IMR-90 (cell line): ENCODE measurements around the gene CD36. TPM values are rescaled to one million over a fixed set of nuclear protein-coding genes. Genes with fewer than 3 reads are reported as not detected.
A peak's percentile ranks its signal among the peaks of the same experiment; 100 is the strongest.

Experiments used
- ATAC-seq: fragments of 200-7000 bp; cut with Tn5 transposase; 2 replicates; pipeline ENCODE4 v1.9.1; 2020; ENCODE audit warnings: low read depth, mild to moderate bottlenecking, moderate library complexity
- BruUV-seq: library from RNA; stranded (reverse); fragments of 400-500 nt; replicated peaks from 2 replicates; lab custom pipeline; 2021; lab: Mats Ljungman, UMichigan
- CTCF ChIA-PET: fragments of 300-600 bp; formaldehyde crosslinking; extraction: SDS; loops from one replicate; lab custom pipeline; 2021; ENCODE audit warnings: antibody characterized with exemption; lab: Yijun Ruan, JAX
- POLR2A ChIA-PET: fragments of 300-600 bp; sonication (Branson Sonifier 250); formaldehyde crosslinking; loops from one replicate; lab custom pipeline; 2022; ENCODE audit warnings: antibody characterized with exemption; ENCODE audit not compliant: unreplicated experiment; lab: Charles Lee
- DNase-seq: peaks from one replicate; pipeline ENCODE4 v3.0.0; 2013
- H2AFZ ChIP-seq: replicated peaks from 2 replicates; pipeline ENCODE3; 2013; ENCODE audit warnings: low read length, mild to moderate bottlenecking; ENCODE audit not compliant: poor library complexity
- H2AK5ac ChIP-seq: 2 replicates; pipeline ENCODE4 v1.6.1; 2013; ENCODE audit warnings: low read depth, low read length, inconsistent platforms
- H2AK9ac ChIP-seq: replicated peaks from 2 replicates; pipeline ENCODE3; 2013; ENCODE audit warnings: mild to moderate bottlenecking, low read depth, low read length, moderate library complexity; ENCODE audit not compliant: poor library complexity
- H2BK120ac ChIP-seq: 2 replicates; pipeline ENCODE4 v1.6.1; 2013; ENCODE audit warnings: low read depth, low read length, inconsistent platforms
- H2BK15ac ChIP-seq: 3 replicates; pipeline ENCODE4 v1.6.1; 2013; ENCODE audit warnings: low read depth, low read length, inconsistent platforms
- H2BK20ac ChIP-seq: 2 replicates; pipeline ENCODE4 v1.6.1; 2013; ENCODE audit warnings: low read depth, mild to moderate bottlenecking, inconsistent platforms, low read length, moderate library complexity
- H2BK5ac ChIP-seq: 2 replicates; pipeline ENCODE4 v1.6.1; 2013; ENCODE audit warnings: mild to moderate bottlenecking, low read depth, low read length, inconsistent platforms; ENCODE audit not compliant: poor library complexity, severe bottlenecking
- H3K14ac ChIP-seq: replicated peaks from 2 replicates; pipeline ENCODE4 v1.6.1; 2013; ENCODE audit warnings: low read depth, low read length, inconsistent platforms
- H3K18ac ChIP-seq: 2 replicates; pipeline ENCODE4 v1.6.1; 2013; ENCODE audit warnings: low read depth, low read length, control low read depth
- H3K23ac ChIP-seq: 2 replicates; pipeline ENCODE4 v1.6.1; 2013; ENCODE audit warnings: low read depth, low read length, inconsistent platforms
- H3K27ac ChIP-seq: 2 replicates; pipeline ENCODE4 v1.5.1; 2013; ENCODE audit warnings: mild to moderate bottlenecking, control low read depth, low read length; ENCODE audit not compliant: insufficient read depth
- H3K27me3 ChIP-seq: 2 replicates; pipeline ENCODE4 v1.6.1; 2013; ENCODE audit warnings: low read length; ENCODE audit not compliant: control insufficient read depth, insufficient read depth
- H3K36me3 ChIP-seq: 2 replicates; pipeline ENCODE4 v1.6.1; 2013; ENCODE audit warnings: low read length, mixed read lengths; ENCODE audit not compliant: control insufficient read depth, insufficient read depth
- H3K4ac ChIP-seq: 2 replicates; pipeline ENCODE4 v1.6.1; 2013; ENCODE audit warnings: low read depth, low read length, inconsistent platforms
- H3K4me1 ChIP-seq: 2 replicates; pipeline ENCODE4 v1.6.1; 2013; ENCODE audit warnings: low read length, mixed read lengths; ENCODE audit not compliant: control insufficient read depth, insufficient read depth
- H3K4me2 ChIP-seq: 2 replicates; pipeline ENCODE4 v1.6.1; 2013; ENCODE audit warnings: low read depth, mild to moderate bottlenecking, control low read depth, low read length, moderate library complexity
- H3K4me3 ChIP-seq: 2 replicates; pipeline ENCODE4 v1.5.1; 2013; ENCODE audit warnings: low read depth, mild to moderate bottlenecking, control low read depth, low read length, moderate library complexity; ENCODE audit not compliant: insufficient read depth
- H3K56ac ChIP-seq: 2 replicates; pipeline ENCODE4 v1.6.1; 2013; ENCODE audit warnings: low read length, inconsistent platforms; ENCODE audit not compliant: insufficient read depth; ENCODE audit errors: extremely low read depth
- H3K79me1 ChIP-seq, 2 experiments: 2 replicates each; pipeline ENCODE4 v1.6.1; 2013; ENCODE audit warnings: low read length in 2 of 2, inconsistent platforms in 1 of 2, low read depth in 1 of 2
- H3K9ac ChIP-seq: 2 replicates; pipeline ENCODE4 v1.6.1; 2013; ENCODE audit warnings: low read depth, low read length, control low read depth
- H3K9me1 ChIP-seq: 2 replicates; pipeline ENCODE4 v1.6.1; 2013; ENCODE audit warnings: low read length, inconsistent platforms; ENCODE audit not compliant: insufficient read depth
- H3K9me3 ChIP-seq: 2 replicates; pipeline ENCODE4 v1.6.1; 2013; ENCODE audit warnings: low read length; ENCODE audit not compliant: control insufficient read depth, insufficient read depth
- H4K20me1 ChIP-seq: 2 replicates; pipeline ENCODE4 v1.6.1; 2013; ENCODE audit warnings: low read length, inconsistent platforms; ENCODE audit not compliant: insufficient read depth
- H4K5ac ChIP-seq: 2 replicates; pipeline ENCODE4 v1.6.1; 2013; ENCODE audit warnings: mild to moderate bottlenecking, low read depth, low read length, control low read depth
- H4K8ac ChIP-seq, 2 experiments: 2 replicates each; pipeline ENCODE4 v1.6.1; 2013; ENCODE audit warnings: low read depth in 2 of 2, low read length in 2 of 2, control low read depth in 1 of 2, inconsistent platforms in 1 of 2
- H4K91ac ChIP-seq: 2 replicates; pipeline ENCODE4 v1.6.1; 2013; ENCODE audit warnings: low read depth, low read length, inconsistent platforms; ENCODE audit not compliant: insufficient read depth
- CHD1 ChIP-seq: IDR thresholded peaks from 2 replicates; pipeline ENCODE4 v1.6.1; 2012; ENCODE audit warnings: low read depth, low read length, improper control_type of control experiment
- FOS ChIP-seq: fragments of 150-350 bp; IDR thresholded peaks from 2 replicates; pipeline ENCODE4 v1.6.1; 2016; ENCODE audit warnings: low read depth, low read length
- MAZ ChIP-seq: IDR thresholded peaks from 2 replicates; pipeline ENCODE4 v1.6.1; 2012; ENCODE audit warnings: low read depth, mild to moderate bottlenecking, low read length, improper control_type of control experiment, moderate library complexity, borderline replicate concordance
- MXI1 ChIP-seq: IDR thresholded peaks from 2 replicates; pipeline ENCODE4 v1.6.1; 2012; ENCODE audit warnings: low read depth, mild to moderate bottlenecking, low read length, moderate library complexity, borderline replicate concordance
- NFE2L2 ChIP-seq: fragments of 150-350 bp; IDR thresholded peaks from 2 replicates; pipeline ENCODE4 v1.6.1; 2016; ENCODE audit warnings: low read depth, mild to moderate bottlenecking, low read length
- POLR2A ChIP-seq: IDR thresholded peaks from 2 replicates; pipeline ENCODE4 v1.6.1; 2012; ENCODE audit warnings: mild to moderate bottlenecking, low read depth, low read length
- RAD21 ChIP-seq: IDR thresholded peaks from 2 replicates; pipeline ENCODE4 v1.6.1; 2012; ENCODE audit warnings: low read length, improper control_type of control experiment
- RCOR1 ChIP-seq: IDR thresholded peaks from 2 replicates; pipeline ENCODE4 v1.6.1; 2012; ENCODE audit warnings: mild to moderate bottlenecking, low read length, improper control_type of control experiment; ENCODE audit not compliant: insufficient replicate concordance
- dilution Hi-C: fragments of 300-500 bp; cut with HindIII; formaldehyde crosslinking; loops from one replicate; pipeline ENCODE4 v1.14.3; 2018; ENCODE audit warnings: low sequenced_read_pairs; ENCODE audit not compliant: unreplicated experiment
- in situ Hi-C: fragments of 300-500 bp; cut with MboI; formaldehyde crosslinking; loops from 3 replicates; pipeline ENCODE4 v1.14.3; 2019; ENCODE audit warnings: low sequenced_read_pairs, inconsistent platforms, mixed read lengths
- intact Hi-C: fragments of 100-400 bp; cut with micrococcal nuclease; formaldehyde crosslinking; loops from 2 replicates; pipeline ENCODE4 v1.10.0; 2022
- polyA plus RNA-seq, 3 experiments: library from polyadenylated mRNA; depleted of rRNA; stranded (reverse); fragments of >200 nt; gene quantifications; 2 replicates each; pipeline ENCODE4 v1.2.3, GENCODE V29; 2012; ENCODE audit warnings: low replicate concordance in 1 of 3
- total RNA-seq: library from RNA; depleted of rRNA; stranded (reverse); fragments of >200 nt; gene quantifications from 2 replicates; pipeline ENCODE4 v1.2.3, GENCODE V29; 2012
- TF ChIP-seq, protein P1 (sequence below): fragments of 150-350 bp; IDR thresholded peaks from 2 replicates; pipeline ENCODE4 v1.6.1; 2016; ENCODE audit warnings: low read depth, mild to moderate bottlenecking, low read length, moderate library complexity, borderline replicate concordance

CD36 gene
- total and polyA plus RNA-seq, 2 of the 4 experiments (the other 2 are of a cell fraction), result 0.19 to 0.54 TPM

DNA sequence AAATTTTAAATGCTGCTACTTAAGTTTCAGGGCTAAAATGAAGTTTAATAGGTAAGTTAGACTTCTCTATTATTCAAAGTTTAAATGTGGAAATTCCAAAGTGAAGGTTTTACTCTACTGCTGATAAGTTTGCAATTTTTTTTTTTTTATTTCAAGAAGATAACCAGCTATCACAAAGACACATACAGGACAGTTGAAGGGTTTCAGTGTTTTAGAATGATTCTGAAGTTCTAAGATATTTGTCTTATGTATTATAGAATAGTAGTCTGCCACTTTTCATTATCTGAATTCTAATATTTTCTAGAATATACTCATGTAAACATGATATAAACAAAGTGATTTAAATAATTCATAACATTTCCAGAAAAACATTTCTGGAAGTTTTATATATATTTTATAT is 7.0 kb upstream of the CD36 start:
- no peaks in the 10 kb centered on the region for H3K36me3 ChIP-seq
- in situ Hi-C loops, result no loop called here
- peak overlapping the region; percentile 5; the same call in 1 of the 2 replicates for H3K4ac ChIP-seq
- no peak overlapping the region for H2AK5ac ChIP-seq
- peaks cover 15% of the 10 kb centered on the region for H3K4me1 ChIP-seq
- H3K14ac ChIP-seq, result no peak overlapping the region
- H3K4me3 ChIP-seq, result no peak overlapping the region
- H4K20me1 ChIP-seq, result no peaks in the 10 kb centered on the region
- 0 out of 4 replicates have a peak overlapping the region, but pooled peaks of 1 of the 2 experiments have one; percentile 47 for H4K8ac ChIP-seq
- H3K4me2 ChIP-seq, result no peak overlapping the region
- no peak overlapping the region for H2AFZ ChIP-seq
- H3K9me3 ChIP-seq, result no peaks in the 10 kb centered on the region
- peak overlapping the region; percentile 91; the same call in 1 of the 2 replicates for H3K18ac ChIP-seq
- H2BK5ac ChIP-seq, result peak overlapping the region; percentile 20
- 0 out of 2 replicates have a peak overlapping the region, but pooled peaks have one; percentile 4 for H2BK120ac ChIP-seq
- CTCF ChIA-PET, result no interaction called here
- H3K27me3 ChIP-seq, result no peaks in the 10 kb centered on the region
- H2AK9ac ChIP-seq, result no peak overlapping the region
- TF ChIP-seq RCOR1, result no peak
- TF ChIP-seq MXI1, result no peak
- no peak for TF ChIP-seq RAD21
- TF ChIP-seq POLR2A, result no peak
- TF ChIP-seq, protein P1, sequence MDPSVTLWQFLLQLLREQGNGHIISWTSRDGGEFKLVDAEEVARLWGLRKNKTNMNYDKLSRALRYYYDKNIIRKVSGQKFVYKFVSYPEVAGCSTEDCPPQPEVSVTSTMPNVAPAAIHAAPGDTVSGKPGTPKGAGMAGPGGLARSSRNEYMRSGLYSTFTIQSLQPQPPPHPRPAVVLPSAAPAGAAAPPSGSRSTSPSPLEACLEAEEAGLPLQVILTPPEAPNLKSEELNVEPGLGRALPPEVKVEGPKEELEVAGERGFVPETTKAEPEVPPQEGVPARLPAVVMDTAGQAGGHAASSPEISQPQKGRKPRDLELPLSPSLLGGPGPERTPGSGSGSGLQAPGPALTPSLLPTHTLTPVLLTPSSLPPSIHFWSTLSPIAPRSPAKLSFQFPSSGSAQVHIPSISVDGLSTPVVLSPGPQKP, result no peak
- no peak for TF ChIP-seq MAZ
- no peak for TF ChIP-seq FOS
- TF ChIP-seq NFE2L2, result no peak
- no peak for TF ChIP-seq CHD1
- peaks cover 6% of the 10 kb centered on the region for H3K9me1 ChIP-seq
- no peak overlapping the region for H2BK20ac ChIP-seq
- no TSS peak for BruUV-seq
- no peak overlapping the region for H3K56ac ChIP-seq
- no peak overlapping the region for H3K27ac ChIP-seq
- intact Hi-C loops, result no loop called here
- H3K79me1 ChIP-seq, result no peaks in the 10 kb centered on the region
- peak overlapping the region; percentile 0; the same call in 1 of the 2 replicates for H4K5ac ChIP-seq
- DNase-seq (no peak), ATAC-seq (no peak)
- dilution Hi-C loops, result no loop called here
- no peak overlapping the region for H4K91ac ChIP-seq
- POLR2A ChIA-PET, result no interaction called here
- no peak overlapping the region; the same call in 1 of the 2 replicates for H3K23ac ChIP-seq
- no peak overlapping the region for H3K9ac ChIP-seq
- H2BK15ac ChIP-seq, result peak overlapping the region; percentile 59; the same call in 1 of the 3 replicates
